ENCODE measurements around the gene ST8SIA4. TPM values are rescaled to one million over a fixed set of nuclear protein-coding genes. Genes with fewer than 3 reads are reported as not detected.

ST8SIA4 gene
- total RNA-seq, 1 donor from 2014 or later: 0.59 TPM

- Histone ChIP-seq H2AFZ (ENCODE audit: low read depth, low read length) (no peak overlapping the region), H3K27ac (ENCODE audit: low read depth, low read length) (no peak overlapping the region), H3K9me3 (ENCODE audit: insufficient read depth, low read depth, low read length) (no peaks in the 10 kb centered on the region), H3K9ac (ENCODE audit: low read length) (no peak overlapping the region), H3K4me1 (ENCODE audit: insufficient read depth, low read length) (no peaks in the 10 kb centered on the region), H3K4me3 (ENCODE audit: insufficient read depth, low read depth, low read length) (no peak overlapping the region), H4K20me1 (ENCODE audit: insufficient read depth, low read length) (no peaks in the 10 kb centered on the region), H3K4me2 (ENCODE audit: low read length) (no peak overlapping the region), H3K27me3 (ENCODE audit: insufficient read depth, low read length) (no peaks in the 10 kb centered on the region), H3K36me3 (ENCODE audit: insufficient read depth, low read length) (no peaks in the 10 kb centered on the region), H3K79me2 (ENCODE audit: insufficient read depth, low read length) (no peaks in the 10 kb centered on the region)
- Mint-ChIP-seq H3K9me3 (ENCODE audit: unreplicated experiment) (no peaks in the 10 kb centered on the region), H3K27me3 (ENCODE audit: low read depth, unreplicated experiment) (no peaks in the 10 kb centered on the region), H3K4me3 (ENCODE audit: unreplicated experiment) (no peak overlapping the region), H3K36me3 (ENCODE audit: low read depth, unreplicated experiment) (no peaks in the 10 kb centered on the region), H3K27ac (ENCODE audit: unreplicated experiment) (no peak overlapping the region), H3K4me1 (ENCODE audit: low read depth, unreplicated experiment) (no peaks in the 10 kb centered on the region)
- FAIRE-seq (no peak), DNase-seq (ENCODE audit: low read depth) (no peak)
- TF ChIP-seq EZH2 (IDR thresholded peaks at IDR 0.05; ENCODE audit: insufficient read depth, low read length) (no peak), CTCF (IDR thresholded peaks at IDR 0.05; ENCODE audit: insufficient read depth, low read depth, low read length) (no peak)
Measured at GRCh38 chr5:100818340-100818739, 84.7 kb downstream of the ST8SIA4 start.

GRCh38 chr5:100803397-100803796 lies 99.7 kb downstream of the ST8SIA4 start:
- no peak overlapping the region for H3K4me2 ChIP-seq (ENCODE audit: low read length)
- H4K20me1 ChIP-seq (ENCODE audit: insufficient read depth, low read length): no peaks in the 10 kb centered on the region
- Mint-ChIP-seq H3K4me3 (ENCODE audit: unreplicated experiment) (no peak overlapping the region), H3K4me1 (ENCODE audit: low read depth, unreplicated experiment) (peaks cover 2% of the 10 kb centered on the region), H3K9me3 (ENCODE audit: unreplicated experiment) (no peaks in the 10 kb centered on the region), H3K27ac (ENCODE audit: unreplicated experiment) (no peak overlapping the region), H3K27me3 (ENCODE audit: low read depth, unreplicated experiment) (no peaks in the 10 kb centered on the region), H3K36me3 (ENCODE audit: low read depth, unreplicated experiment) (no peaks in the 10 kb centered on the region)
- no peaks in the 10 kb centered on the region for H3K27me3 ChIP-seq (ENCODE audit: insufficient read depth, low read length)
- no peak for TF ChIP-seq CTCF (IDR thresholded peaks at IDR 0.05; ENCODE audit: insufficient read depth, low read depth, low read length)
- H3K79me2 ChIP-seq (ENCODE audit: insufficient read depth, low read length): no peaks in the 10 kb centered on the region
- no peak overlapping the region for H2AFZ ChIP-seq (ENCODE audit: low read depth, low read length)
- H3K4me1 ChIP-seq (ENCODE audit: insufficient read depth, low read length): no peaks in the 10 kb centered on the region
- H3K36me3 ChIP-seq (ENCODE audit: insufficient read depth, low read length): no peaks in the 10 kb centered on the region
- DNase-seq (ENCODE audit: low read depth): peak; percentile 32
- H3K9ac ChIP-seq (ENCODE audit: low read length): no peak overlapping the region
- FAIRE-seq: no peak
- H3K9me3 ChIP-seq (ENCODE audit: insufficient read depth, low read depth, low read length): no peaks in the 10 kb centered on the region
- no peak overlapping the region for H3K4me3 ChIP-seq (ENCODE audit: insufficient read depth, low read depth, low read length)
- H3K27ac ChIP-seq (ENCODE audit: low read depth, low read length): no peak overlapping the region

GRCh38 chr5:100802208-100802607 lies 100.9 kb downstream of the ST8SIA4 start:
- H3K36me3 Mint-ChIP-seq (ENCODE audit: low read depth, unreplicated experiment): no peaks in the 10 kb centered on the region
- peaks cover 3% of the 10 kb centered on the region for H3K4me1 ChIP-seq (ENCODE audit: insufficient read depth, low read length)
- H3K36me3 ChIP-seq (ENCODE audit: insufficient read depth, low read length): no peaks in the 10 kb centered on the region
- H2AFZ ChIP-seq (ENCODE audit: low read depth, low read length): no peak overlapping the region
- no peaks in the 10 kb centered on the region for H3K79me2 ChIP-seq (ENCODE audit: insufficient read depth, low read length)
- no peak overlapping the region for H3K4me3 ChIP-seq (ENCODE audit: insufficient read depth, low read depth, low read length)
- H3K9me3 Mint-ChIP-seq (ENCODE audit: unreplicated experiment): no peaks in the 10 kb centered on the region
- no peak overlapping the region for H3K4me2 ChIP-seq (ENCODE audit: low read length)
- H3K4me1 Mint-ChIP-seq (ENCODE audit: low read depth, unreplicated experiment): peaks cover 4% of the 10 kb centered on the region
- H3K9ac ChIP-seq (ENCODE audit: low read length): no peak overlapping the region
- H4K20me1 ChIP-seq (ENCODE audit: insufficient read depth, low read length): no peaks in the 10 kb centered on the region
- no peak overlapping the region for H3K27ac ChIP-seq (ENCODE audit: low read depth, low read length)
- no peaks in the 10 kb centered on the region for H3K27me3 ChIP-seq (ENCODE audit: insufficient read depth, low read length)
- no peaks in the 10 kb centered on the region for H3K9me3 ChIP-seq (ENCODE audit: insufficient read depth, low read depth, low read length)
- FAIRE-seq (no peak), DNase-seq (ENCODE audit: low read depth) (no peak)
- H3K27me3 Mint-ChIP-seq (ENCODE audit: low read depth, unreplicated experiment): no peaks in the 10 kb centered on the region
- TF ChIP-seq CTCF (IDR thresholded peaks at IDR 0.05; ENCODE audit: insufficient read depth, low read depth, low read length) (no peak), EZH2 (IDR thresholded peaks at IDR 0.05; ENCODE audit: insufficient read depth, low read length) (no peak)
- H3K27ac Mint-ChIP-seq (ENCODE audit: unreplicated experiment): no peak overlapping the region
- no peak overlapping the region for H3K4me3 Mint-ChIP-seq (ENCODE audit: unreplicated experiment)
